ENCODE results near the gene CARHSP1.
"Not testable (repeated sequence)": the region's sequence is repeated elsewhere in the genome, so short reads cannot be mapped to it uniquely, and the experiment has no call there.

Gene CARHSP1

DNA sequence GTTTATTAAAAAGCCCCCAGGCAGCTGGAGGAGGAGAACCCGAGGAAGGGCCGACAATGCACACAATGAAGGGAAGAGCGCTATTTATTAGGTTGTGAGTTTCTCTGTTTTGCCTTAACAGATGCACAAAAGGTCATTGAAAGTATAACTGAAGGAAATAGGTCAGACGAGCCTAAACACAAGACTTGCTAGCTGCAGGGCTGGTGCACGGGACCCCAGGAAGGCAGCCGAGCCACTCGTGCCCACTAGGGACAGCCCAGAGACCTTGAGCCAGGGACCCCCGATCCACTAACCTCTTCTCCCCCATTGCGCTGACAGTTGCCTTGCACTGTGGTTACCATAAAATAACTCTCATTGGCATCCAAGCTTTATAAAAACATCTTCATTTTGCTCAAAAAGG is 24.6 kb upstream of the CARHSP1 start:
- no peak for DNase-seq (ENCODE audit: low read depth)

DNA sequence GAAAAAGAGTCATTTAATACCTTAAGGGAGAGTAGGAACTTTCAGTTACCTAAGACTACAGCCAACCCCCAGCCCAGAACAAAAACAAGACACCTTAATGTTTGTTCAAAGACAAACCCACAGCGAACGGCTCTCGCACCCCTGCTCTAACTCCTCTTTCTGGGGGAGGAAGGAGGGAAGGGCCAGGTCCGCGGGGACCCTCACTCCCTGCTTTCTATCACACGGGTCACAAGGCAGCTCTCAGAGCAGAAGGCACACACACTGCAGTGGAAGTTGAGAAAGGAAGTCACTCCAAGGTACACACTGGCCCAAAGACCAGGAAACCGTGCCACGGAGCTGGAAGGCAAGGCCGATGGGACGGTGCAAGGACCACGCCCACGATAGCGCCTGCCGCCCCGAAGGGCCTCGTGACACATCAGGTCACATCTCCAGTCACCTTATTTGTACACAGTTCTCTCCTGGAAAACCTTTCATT is 23.3 kb upstream of the CARHSP1 start:
- DNase-seq (ENCODE audit: low read depth), result no peak

DNA sequence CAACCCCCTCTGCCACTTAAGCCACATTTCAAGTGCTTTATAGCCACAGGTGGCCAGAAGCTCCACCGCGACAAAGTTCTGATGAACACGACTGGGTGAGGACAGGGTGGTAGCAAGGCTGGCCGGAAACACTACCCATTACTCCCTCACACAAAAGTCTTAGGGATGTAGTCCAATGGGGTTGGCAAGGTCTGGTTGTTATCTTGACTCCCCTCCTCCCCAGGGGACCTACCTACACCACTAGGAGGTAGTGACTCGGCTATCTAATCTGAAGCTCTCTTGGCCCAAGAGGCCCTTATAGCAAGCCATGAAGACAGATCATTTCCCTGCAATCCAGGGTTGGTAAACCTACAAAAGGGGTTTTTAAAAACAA is 21.7 kb upstream of the CARHSP1 start:
- no peak for DNase-seq (ENCODE audit: low read depth)

DNA sequence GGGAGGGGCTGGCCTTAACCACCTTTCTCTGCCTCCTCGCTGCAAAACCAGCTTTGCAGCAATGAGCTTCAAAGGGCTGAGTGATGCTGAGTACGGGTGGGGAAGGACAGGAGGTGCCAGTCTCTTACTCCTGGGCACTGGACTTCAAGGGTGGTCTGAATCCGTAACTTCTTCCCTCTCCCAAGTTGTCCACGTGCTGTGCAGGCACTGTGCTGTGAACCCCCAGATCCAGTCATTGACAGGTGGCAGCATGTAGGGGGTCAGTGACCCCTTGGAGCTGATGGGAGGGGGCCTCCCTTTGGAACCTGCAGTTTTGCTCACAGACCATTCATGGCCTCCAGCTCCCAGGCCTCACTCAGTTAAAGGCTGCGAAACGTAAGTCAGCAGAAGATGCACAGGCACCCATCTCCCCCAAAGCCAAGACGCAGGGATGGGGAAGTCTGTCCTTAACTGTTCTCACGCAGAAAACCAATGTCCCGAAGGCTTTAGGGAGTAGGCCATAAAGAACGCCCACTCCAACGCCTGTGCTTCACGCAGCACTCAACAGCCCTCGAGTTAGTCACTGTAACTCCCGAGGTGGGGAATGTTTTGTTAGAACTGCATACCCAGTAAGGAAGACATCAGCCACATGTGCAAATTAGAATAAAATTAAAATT is 21.2 kb upstream of the CARHSP1 start:
- no peak for DNase-seq (ENCODE audit: low read depth)

DNA sequence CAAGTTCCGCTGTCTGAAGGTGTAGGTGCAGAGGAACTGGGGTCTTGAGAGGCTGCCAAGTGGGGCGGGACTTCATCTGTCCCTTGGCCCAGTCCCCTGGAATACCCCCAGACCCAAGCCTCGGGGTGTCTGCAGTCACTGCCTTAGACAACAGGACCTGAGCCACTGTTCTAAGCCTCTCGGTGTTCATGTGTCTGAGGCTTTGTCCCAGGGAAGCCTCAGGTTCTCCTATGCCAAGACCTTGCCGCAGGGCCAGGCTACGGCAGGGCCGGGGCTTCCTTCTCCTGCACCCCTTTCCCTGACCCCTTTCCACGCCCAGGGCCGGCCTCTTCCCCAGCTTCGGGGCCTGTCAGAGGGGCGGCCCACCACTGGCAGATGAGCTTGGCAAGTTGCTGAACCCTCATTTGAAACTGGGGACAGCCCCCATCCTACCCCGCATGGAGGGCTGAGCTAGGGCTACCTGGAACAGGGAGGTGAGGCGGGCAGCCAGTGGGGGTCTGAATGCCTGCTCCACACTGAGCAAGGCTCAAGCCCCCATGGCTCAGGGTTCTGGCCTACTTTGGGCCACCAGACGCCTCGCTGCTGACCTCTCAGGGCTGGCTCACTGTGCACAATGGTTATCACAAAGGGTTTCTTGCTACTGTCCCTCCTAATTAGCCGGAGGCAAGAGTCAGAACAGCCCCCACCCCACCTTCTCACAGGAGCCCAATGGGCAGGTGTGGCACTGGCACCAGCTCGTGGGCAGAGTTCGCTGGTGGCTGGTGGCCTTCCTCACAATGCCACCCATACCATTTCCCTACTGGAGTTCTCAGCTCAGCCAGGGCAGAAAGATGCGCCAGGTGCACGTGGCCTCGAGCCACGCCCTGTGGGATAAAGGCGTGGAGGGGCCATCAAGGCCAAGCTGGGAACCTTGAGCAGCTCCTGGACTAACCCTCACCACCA is 20.4 kb upstream of the CARHSP1 start:
- DNase-seq (ENCODE audit: low read depth), result no peak

DNA sequence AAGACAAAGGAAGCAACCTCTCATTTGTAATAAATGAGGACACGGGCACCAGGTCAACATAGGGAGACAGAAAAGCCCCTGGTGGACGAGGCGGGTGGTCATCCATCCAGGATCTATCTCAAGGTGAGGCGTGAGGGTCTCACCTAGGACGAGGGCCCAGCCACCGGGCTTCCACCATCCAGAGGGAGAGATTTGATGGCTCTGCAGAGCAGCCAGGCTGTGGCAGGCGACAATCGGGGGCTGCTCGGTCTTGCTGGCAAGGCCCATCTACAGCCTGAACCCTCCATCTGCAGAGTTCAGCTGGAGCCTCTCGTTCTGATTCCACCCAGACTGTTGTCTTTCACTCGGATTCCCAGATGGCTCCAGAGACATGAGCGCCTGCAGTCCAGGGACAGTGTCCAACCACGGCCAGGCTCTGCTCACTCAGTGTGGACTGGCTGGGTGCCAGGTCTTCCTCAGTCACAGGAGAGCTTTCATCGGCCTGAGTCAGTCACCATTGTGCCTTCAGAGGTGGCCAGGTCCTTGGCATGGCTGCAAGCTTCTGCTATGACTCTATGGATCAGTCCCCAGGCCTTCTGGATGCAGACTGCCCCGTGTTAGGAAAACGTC is 19.2 kb upstream of the CARHSP1 start:
- peak; percentile 89 for DNase-seq (ENCODE audit: low read depth)

DNA sequence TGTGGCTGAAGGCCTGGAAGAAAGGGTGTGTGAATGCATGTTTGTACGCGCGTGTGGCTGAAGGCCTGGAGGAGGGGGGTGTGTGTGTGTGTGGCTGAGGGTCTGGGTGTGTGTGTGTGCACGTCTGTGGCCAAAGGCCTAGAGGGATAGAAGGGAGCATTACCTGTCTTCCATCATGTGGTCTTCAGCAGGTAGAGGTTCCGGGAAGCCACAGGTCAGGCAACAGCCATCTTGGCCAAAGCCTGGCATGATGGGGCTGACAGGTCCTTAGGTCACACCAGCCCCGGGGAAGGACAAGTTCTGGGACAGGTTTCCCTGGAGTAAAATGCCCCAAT is 18.6 kb upstream of the CARHSP1 start:
- no peak for DNase-seq (ENCODE audit: low read depth)

DNA sequence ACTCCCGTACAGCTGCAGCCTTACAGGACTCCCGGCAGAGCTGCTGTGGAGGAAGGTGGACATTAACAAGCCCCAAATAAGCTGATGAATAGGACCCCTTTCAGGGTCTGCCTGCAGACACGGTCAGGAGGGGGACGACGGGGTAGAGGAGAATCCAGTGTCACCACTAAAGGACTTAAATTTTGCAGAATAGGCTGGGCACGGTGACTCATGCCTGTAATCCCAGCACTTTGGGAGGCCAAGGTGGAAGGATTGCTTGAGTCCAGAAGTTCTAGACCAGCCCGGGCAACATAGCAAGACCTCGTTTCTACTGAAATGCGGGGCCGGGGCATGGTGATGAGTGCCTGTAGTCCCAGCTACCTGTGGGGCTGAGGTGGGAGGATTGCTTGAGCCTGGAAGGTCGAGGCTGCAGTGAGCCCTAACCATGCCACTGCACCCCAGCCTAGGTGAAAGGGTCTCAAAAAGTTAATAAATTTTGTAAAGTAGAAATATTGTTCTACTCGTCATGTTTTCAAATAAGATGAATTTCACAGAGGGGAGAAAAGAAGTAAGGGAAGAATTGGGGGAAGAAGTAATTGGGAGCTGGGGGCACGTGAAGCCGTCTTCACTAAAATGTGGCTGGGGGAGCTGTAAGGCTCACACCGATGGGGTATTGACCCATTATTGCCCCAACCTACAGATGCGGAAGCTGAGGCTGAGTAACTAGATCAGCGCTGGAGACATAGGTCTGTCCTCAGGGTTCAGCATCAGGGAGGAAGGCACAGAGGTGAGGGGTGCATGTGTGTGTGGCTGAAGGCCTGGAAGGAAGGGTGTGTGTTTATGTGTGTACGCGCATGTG is 18.0 kb upstream of the CARHSP1 start:
- DNase-seq (ENCODE audit: low read depth), result no peak

DNA sequence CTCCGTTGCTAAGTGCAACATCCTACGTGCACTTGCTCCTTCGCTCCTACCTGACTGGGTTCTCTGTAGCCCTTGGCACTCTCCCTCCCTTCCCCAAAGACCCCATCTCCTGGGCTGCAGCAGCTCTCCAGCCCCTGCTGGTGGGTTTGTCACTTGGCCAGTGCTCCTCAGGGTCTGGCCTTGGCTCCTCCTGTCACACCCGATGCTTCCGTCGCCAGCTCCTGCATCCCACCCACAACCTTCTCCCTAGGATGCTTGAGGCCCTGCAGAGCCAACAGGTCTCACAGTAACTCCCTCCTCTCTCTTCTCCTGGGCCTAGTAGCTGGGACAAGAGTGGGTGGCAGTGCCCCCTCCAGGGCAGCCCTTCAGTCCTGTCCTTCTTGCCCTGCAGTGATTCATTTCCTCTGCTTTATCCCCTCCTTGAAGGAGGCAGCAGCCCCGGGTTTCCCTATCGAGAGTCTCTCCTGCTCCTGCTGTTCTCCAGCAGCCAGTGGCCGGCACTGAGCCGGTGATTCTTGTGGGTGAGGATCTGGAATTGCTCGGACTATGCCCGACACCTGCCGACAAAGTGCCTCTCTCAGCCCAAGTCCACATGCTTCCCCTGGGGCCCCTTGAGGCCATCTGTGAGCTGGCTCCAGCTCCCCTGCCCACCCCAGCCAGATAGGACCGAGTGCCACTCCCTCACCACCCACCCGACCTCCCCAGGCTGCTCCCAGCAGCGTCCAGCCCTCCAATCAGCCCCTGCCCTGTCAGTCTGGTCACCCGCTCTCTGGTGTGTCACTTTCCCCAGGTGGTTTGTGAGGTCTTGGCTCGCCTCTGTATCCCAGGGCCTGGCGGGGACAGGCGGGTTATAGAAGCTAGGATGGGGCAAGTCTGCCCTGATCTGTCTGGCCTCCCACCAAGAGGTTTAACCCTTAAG is 17.1 kb upstream of the CARHSP1 start:
- peak; percentile 70 for DNase-seq (ENCODE audit: low read depth)

DNA sequence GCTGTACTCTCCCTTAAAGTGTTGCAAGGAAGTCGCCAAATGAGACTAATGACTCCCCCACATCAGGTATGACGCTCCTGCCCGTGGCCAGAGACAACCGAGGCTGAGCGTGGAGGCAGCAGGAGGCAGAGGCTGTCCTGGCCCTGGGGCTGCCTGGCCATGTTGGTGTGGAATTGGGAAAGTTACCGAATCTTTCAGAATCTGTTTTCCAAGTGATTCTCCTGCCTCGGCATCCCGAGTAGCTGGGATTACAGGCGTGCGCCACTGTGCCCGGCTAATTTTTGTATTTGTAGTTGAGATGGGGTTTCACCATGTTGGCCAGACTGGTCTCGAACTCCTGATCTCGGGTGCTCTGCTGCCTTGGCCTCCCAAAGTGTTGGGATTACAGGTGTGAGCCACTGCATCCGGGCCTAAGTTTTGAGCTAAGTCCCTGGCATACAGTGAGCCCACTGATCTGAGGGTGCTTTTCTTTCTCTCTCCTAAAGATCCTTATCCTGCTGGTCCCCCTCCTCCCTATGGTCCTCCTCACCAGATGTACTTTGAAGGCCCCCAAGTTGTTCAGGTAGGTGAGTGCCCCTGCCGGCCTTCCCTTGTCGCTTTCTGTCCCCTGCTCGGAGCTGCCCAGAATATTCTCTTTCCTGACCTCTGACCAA is 14.0 kb upstream of the CARHSP1 start:
- no peak for DNase-seq (ENCODE audit: low read depth)

DNA sequence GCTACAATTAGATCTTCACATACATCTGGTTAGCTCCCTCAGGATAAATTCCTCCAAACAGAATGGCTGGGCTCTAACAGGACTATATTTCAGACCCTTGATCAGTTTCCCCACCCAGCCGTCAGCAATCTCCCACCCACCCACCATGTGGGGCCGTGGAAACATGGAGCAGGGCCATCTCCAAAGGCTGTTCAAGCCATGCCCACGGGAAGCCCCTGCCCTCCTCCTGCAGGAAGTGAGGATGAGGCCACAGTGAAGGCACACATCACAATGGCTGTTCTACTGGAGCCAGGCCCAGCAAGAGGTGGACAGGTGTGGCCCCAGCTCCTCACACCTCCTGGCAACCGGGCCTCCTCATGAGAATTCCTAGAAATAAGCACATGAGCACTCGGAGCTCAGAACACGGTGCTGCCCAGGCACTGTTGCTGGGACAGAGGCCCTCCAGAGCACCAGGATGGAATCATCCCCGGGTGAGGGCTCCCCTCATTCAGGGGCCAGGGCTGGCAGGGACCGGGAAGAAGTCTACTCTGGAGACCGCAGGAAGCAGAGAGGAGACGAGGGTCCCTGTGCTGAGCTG is 13.3 kb upstream of the CARHSP1 start, which contains the start of gene LITAFD:
TSS of gene LITAFD (plus strand) at position 311 of the 577 bp plus-strand sequence. CDS start 2,005 bp downstream, outside the sequence.
- DNase-seq (ENCODE audit: low read depth), result no peak

DNA sequence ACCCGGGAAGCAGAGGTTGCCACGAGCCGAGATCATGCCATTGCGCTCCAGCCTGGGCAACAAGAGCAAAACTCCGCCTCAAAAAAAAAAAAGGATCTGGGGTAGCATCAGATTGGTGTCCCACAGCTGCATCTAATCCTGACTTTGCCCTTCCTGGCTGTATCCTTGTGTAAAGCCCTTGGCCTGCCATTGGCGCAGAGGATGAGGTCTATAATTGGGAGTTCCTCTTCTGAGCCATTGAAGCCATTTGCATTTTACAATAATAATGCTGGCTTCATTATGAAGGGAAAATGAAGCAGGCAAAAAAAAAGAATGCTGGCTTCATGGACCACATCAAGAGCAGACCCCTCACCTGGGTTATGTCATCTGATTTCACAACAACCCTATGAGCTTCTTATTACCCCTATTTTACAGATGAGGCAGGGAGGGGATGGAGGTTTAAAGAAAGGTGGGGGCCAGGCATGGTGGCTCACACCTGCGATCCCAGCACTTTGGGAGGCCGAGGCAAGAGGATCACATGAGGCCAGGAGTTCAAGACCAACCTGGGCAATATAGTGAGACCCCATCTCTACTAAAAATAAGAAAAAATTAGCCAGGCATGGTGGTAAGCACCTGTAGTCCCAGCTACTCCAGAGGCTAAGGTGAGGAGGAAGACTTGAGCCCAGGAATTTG is 12.2 kb upstream of the CARHSP1 start:
- no peak for DNase-seq (ENCODE audit: low read depth)

DNA sequence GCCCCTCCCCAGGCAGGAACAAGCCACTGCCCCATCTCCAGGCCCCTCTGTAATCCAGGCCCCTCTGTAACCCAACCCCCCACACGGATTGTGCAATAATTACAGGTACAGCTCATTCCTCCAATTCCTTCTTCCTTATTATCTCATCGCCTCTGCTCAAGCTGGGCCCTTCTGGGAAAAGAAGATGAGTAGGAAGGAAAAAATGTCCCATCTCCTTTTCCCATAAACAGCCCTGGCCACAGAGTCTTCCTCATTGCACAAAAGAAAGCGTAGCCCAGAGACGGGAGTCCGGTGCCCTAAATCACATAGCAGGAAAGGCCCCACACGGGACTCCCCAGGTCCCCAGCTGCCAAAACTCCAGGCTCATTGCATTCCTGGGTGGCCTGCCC is 9.7 kb upstream of the CARHSP1 start:
- DNase-seq (ENCODE audit: low read depth), result peak; percentile 93

DNA sequence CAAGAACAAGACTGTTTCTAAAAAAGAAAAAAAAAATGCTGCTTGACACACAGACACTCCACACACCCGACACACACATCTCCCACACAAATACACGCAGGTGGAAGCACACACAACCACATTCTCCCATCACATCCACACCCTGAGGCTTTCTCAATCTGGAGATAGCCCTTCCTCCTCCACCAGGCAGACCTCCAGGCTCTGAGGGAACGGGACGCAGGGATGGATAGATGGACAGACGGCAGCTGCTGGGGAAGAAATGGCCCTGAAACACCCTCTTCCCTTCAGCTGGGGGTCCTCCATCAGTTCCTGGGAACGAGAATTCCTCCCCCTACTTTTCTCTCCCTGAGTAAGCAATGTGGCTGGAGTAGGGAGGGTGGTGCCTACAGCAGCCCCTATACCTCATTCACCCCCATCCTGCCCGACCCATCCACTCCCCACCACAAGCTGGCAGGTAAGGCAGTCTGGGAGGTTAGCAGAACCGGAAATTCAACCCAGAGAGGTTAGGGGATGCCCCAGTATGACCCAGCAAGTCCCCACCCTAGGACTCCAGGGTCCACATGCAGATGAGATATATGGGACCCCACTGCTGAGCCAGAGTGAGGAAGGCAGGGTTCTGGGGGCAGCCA is 9.2 kb upstream of the CARHSP1 start:
- DNase-seq (ENCODE audit: low read depth), result no peak

DNA sequence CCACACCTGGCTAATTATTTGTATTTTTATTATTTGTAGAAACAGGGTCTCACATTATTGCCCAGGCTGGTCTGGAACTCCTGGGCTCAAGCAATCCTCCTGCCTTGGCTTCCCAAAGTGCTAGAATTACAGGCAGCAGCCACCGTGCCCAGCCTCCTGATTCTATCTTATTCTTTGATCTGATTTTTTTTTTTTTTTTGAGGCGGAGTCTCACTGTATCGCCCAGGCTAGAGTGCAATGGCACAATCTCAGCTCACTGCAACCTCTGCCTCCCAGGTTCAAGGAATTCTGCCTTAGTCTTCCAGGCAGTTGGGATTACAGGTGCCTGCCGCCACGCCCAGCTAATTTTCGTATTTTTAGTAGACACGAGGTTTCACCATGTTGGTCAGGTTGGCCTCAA is 6.5 kb upstream of the CARHSP1 start:
- not testable (repeated sequence) for DNase-seq (ENCODE audit: low read depth)

DNA sequence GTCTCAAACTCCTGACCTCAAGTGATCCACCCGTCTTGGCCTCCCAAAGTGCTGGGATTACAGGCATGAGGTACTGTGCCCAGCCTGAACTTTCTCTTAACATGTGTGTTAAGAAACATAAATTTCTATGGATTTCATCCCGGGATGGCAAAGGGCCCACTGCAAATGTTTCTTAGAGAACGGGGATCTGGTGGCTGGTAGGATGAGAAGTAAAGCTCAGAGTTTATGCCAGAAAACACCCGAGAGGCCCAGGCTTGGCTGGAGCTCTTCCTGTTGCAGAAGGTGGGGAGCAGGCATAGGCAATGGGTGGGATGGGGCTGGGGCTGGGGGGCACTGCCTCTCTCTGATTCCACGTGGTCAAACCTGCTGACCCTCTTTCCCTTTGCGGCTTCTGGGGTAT is 5.6 kb upstream of the CARHSP1 start:
- no peak for DNase-seq (ENCODE audit: low read depth)

DNA sequence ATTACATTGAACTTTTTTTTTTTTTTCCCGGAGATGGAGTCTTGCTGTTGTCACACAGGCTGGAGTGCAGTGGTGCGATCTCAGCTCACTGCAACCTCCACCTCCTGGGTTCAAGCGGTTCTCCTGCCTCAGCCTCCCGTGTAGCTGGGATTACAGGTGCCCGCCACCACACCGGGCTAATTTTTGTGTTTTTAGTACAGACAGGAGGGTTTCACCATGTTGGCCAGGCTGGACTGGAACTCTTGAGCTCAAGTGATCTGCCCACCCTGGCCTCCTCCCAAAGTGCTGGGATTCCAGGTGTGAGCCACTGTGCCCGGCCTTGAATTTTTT is 5.0 kb upstream of the CARHSP1 start:
- not testable (repeated sequence) for DNase-seq (ENCODE audit: low read depth)

DNA sequence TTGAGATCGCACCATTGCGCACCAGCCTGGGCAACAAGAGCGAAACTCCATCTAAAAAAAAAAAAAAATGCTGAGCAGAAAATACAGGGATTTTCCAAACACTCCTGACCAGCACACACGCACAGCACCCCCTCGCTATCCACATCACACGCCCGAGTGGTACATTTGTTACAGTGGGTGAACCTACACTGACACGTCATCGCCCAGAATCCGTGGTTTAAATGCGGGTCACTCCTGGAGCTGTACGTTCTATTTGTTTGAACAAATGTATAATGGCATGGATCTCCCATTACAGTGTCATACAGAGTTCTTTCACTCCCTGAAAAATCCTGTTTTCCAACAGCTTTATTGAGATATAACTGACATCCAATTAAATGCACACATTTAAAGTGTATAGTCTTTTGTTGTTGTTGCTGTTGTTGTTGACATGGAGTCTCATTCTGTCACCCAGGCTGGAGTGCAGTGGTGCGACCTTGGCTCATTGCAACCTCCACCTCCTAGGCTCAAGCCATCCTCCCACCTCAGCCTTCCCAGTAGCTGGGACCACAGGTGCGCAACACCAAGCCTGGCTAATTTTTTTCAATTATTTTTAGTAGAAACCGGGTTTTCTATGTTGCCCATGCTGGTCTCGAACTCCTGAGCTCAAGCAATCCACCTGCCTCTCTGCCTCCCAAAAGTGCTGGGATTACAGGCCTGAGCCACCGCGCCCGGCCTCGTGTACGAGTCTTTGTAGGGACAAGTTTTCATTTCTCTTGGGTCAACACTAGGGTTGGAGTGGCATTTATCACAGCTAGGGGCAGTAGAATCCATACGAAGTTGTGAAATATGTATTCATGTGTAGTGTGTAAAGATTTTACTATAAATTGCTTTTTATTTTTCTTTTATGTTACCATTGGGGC is 4.4 kb upstream of the CARHSP1 start:
- no peak for DNase-seq (ENCODE audit: low read depth)
